ENCODE data around the gene ITPK1. TPM values are rescaled to one million over a fixed set of nuclear protein-coding genes. Genes with fewer than 3 reads are reported as not detected.
"Not testable (repeated sequence)": the region's sequence is repeated elsewhere in the genome, so short reads cannot be mapped to it uniquely, and the experiment has no call there.

The ITPK1 gene
- total RNA-seq: 24.3 TPM

DNA sequence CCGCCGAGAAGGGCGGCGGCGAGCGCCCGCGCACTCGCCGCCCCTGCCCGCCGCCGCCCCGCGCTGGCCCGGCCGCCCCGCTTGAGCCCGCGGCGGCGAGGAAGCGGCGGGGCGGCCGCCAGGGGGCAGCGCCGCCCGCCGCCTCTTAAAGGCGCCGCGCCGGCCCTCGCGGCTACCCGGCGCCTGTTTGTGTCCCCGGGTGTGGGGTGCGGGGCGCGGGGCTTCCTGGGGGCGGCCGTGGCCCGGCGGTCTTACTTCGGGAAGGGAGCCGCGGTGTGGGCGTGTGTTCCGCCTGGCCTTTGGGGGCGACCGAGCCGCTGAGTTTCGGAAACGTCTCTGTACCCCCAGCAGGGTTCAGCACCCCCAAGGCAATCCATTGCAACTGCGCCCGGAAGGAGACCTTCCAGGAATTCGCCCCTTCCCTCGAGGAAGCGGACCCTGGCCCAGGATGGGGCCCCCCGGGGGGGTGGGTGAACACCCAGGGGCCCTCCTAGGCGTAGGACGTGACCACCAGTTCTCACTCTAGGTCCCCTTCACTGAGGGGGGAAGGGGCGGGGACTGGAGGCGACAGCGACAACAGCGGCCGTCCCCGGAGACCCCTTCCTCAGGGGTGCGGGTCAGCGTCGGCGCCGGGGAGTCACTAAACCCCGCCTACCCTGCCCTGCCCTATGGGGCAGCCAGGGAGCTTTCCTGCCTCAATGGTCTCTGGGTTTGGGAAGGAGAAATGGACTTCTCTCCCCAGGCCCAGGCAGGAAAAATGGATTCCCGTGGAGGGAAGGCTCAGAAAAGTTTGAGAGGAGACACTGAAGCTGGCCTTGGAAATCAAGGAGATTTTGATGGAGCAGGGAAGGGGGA is at the start of gene ITPK1:
Gene ITPK1 (minus strand): TSS at position 105 of the 855 bp plus-strand sequence. CDS start 762 bp downstream, outside the sequence.
- DNase-seq: no peak

- no peak for DNase-seq
Measured at GRCh38 chr14:93163564-93163963, 47.8 kb upstream of the ITPK1 start.

DNA sequence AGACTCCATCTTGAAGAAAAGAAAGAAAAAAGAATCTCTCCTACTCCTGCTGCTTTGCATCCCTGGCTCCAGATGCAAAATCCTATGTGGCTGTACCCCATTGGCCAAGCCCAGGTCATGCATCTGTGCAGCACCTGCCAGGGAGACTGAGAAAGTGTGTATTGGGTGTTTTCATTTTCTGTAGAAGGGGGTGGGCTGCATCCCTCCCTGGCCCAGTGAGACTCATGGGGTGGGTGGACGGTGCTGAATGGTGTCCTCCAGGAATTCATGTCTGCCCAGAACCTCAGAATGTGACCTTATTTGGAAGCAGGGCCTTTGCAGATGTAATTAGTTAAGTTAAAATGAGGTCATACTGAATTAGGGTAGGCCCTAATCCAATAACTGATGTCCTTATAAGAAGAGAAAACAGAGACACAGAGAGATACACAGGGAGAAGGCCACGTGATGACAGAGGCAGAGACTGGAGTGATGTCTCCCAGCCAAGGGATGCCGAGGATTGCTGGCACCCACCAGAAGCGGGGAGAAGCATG is 45.8 kb upstream of the ITPK1 start:
- no peak for DNase-seq

DNA sequence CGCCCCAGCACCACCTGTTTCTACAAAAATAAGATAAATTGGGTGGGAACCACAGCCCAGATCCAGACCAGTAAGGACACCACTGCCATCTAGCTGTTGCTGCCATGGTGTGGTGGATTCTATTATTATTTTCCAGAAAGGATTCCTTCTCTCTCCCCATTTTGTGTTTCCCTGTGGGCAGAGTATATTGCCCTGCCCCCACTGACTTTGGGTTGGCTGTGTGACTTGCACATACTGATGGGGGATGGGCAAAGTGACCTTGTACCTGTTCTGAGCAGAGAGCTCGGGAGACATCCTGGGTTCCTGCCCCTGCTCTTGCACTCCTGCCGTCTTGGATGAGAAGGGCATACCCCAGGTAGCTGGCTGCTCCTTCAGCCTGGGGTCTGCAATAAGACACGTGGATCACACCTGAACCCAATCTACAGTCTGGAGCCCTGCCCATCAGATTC is 44.7 kb upstream of the ITPK1 start:
- no peak for DNase-seq

- DNase-seq: not testable (repeated sequence)
Measured at GRCh38 chr14:93159625-93160352, 44.1 kb upstream of the ITPK1 start.

DNA sequence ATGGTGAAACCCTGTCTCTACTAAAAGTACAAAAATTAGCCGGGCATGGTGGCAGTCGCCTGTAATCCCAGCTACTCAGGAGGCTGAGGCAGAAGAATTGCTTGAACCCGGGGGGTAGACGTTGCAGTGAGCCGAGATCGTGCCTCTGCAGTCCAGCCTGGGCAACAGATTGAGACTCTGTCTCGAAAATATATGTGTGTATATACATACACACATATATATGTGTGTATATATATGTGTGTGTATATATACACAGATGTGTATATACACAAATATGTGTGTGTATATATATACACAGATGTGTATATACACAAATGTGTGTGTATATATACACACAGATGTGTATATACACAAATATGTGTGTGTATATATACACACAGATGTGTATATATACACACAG is 42.6 kb upstream of the ITPK1 start:
- DNase-seq: not testable (repeated sequence)

DNA sequence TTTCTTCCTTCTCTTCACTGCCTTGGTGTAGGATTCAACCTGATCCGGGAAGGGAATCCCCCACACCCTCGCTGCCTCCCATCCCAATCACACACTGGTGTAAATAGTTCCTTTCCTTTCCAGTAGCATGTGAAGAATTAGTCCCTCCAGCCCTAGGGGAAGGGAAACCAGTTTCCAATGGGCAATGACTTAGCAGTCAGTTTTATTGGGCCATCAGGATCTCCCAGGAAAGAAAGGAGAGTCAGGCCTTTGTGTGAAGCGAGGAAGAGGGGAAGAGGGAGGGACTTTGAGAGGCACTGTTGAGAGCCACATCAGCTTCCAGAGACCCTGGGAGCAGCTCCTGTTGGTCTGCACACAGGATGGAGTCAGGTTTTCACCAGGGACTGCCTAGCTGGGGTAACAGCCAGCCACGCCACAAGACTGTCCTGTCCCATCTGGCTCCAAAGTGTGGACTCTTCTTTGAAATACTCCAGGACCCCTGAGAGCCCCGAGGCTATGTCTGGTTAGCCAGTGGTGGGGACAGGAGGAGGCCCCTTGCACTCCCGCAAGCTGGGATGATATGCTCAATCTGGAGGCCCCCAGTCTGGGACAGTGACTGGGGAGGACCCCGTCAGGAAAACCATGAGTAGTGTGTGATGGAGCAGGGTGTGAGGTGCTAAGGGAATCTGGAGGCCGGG is 41.1 kb upstream of the ITPK1 start:
- DNase-seq: no peak

- no peak for DNase-seq
Measured at GRCh38 chr14:93155667-93156066, 39.9 kb upstream of the ITPK1 start.

DNA sequence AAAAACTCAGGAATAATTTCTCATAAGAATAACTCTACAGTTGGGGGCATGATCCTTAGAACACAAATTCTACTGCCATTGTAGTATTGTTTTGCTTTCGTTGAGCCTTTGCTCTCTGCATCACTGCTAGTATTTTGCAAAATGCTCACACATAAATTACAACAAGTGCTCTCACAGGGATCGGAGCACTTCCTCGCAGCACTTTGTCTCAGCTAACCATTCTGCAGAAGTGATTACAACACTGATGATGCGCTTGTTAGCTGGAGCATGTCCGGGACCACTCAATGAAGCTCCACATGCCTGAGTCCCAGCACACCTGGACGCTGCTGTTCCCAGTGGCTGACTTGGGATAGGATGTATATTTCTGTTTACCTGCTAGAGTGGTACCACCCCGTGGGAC is 37.4 kb upstream of the ITPK1 start:
- DNase-seq: no peak

GRCh38 chr14:93150227-93151208 is 34.8 kb upstream of the ITPK1 start:
- no peak for DNase-seq

DNA sequence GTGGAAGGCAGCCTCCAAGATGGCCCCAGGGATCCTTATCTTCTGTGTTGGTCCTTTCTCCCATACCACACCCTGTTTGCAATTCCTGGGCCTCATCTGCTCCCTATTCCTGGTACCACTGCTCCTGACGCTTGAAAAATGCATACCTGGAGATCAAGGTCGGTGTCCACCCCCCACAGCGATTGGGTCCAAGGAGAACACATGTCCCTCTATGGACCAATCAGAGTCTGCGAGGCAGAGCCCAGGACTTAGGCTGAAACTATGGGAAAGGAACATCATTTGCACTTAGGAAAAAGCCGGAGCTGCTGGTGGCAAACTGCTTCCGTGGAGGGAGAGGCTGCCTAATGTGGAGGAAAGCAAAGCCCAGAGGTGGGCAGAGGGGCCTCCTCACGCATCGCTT is 33.3 kb upstream of the ITPK1 start:
- DNase-seq: no peak

DNA sequence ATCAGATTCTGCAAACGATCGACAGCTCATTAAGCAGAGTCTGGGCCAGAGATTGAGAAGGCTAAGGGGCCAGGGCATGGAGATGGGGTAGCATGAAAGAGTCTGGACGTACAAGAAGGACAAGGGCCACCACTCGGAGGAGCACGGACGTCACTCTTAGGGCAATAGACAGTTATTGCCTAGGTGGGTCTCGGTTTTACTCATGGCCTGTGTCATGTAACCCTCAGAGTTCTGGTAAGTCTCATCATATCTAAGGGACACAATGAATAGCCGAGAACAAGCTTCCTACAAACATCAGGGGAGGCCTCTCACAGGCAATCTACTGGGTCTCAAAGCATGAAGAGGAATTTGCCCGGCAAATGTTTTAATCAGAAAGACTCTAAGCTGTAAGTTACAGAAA is 30.4 kb upstream of the ITPK1 start:
- no peak for DNase-seq

- DNase-seq: no peak
Measured at GRCh38 chr14:93142854-93143652, 27.3 kb upstream of the ITPK1 start.

DNA sequence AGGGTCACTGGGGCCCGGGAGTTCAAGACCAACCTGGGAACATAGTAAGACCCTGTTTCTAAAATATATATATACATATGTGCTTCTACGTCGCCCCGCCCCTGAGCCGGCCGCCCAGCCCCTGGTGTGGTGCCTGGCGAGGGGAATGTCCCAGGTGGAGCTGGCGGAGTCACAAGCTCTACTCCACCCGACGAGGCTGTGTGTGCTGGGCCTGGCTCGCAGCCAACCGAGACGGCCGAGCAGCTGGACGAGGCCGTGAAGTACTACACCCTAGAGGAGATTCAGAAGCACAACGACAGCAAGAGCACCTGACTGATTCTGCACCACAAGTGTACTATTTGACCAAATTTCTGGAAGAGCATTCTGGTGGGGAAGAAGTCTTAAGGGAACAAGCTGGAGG is 22.1 kb upstream of the ITPK1 start:
- DNase-seq: no peak

DNA sequence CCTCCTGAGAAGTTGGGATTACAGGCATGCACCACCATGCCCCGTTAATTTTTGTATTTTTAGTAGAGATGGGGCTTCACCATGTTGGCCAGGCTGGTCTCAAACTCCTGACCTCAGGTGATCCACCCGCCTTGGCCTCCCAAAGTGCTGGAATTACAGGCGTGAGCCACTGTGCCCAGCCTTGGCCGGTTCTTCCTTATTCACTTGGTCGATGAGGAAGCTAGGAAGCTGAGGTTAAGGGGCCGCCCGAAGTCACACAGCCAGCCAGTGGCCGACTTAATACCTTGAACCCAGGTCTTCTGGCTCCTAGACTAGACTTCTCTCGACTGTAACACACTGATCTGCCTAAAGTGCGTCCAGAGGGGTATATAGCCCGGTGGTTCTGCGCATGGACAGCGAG is 20.8 kb upstream of the ITPK1 start:
- DNase-seq: not testable (repeated sequence)

DNA sequence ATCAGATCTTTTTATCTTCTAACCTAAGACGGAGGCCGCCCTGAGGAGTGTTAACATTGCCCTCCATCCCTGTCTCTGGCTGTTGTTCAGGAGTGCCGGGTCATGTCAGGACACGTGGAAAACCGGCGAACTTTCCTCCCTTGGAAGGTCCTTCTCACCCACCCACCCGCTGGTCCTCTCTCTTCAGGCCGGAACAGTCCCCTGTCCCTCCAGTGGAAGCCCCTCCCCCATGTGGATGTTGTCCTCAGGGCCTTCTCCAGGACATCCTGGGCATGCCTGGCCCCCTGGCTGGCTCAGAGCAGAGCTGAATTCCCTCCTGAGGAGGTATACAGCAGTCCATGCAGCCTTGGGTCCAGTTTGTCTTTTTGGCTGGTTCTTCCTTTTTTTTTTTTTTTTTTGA is 20.3 kb upstream of the ITPK1 start:
- no peak for DNase-seq

DNA sequence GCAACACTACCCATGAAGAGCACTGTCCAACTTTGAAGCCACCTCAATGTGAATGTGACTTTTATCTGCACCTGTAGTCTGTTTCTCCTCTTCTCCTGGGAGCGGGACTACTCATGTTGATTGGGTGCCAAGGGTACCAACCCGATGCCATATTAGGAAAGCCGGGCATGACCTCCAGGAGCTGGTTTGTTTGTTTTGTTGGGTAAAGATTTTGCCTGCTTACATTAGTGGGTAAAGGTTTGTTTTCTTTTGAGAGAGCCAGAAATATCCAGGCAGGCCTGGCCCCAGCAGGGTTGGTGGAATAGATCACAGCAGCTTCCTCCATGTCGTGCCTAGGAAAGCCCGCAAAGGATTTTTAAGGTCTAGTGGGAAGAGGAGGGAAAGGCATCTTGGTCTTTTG is 19.7 kb upstream of the ITPK1 start:
- no peak for DNase-seq

DNA sequence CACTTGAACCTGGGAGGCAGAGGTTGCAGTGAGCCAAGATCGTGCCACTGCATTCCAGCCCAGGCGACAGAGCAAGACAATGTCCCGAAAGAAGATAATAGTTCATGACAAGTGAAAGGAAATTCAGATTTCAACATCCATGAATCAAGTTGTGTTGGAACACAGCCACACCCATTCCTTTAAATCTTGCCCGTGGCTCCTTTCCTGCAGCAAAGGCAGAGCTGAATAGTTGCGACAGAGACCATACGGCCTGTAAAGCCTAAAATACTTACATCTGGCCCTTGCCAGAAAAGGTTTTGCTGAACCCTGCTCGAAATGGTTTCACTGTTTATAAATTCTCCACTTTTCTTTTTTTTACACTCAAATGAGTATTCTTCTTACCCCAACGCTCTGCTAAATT is 17.7 kb upstream of the ITPK1 start:
- DNase-seq: no peak

DNA sequence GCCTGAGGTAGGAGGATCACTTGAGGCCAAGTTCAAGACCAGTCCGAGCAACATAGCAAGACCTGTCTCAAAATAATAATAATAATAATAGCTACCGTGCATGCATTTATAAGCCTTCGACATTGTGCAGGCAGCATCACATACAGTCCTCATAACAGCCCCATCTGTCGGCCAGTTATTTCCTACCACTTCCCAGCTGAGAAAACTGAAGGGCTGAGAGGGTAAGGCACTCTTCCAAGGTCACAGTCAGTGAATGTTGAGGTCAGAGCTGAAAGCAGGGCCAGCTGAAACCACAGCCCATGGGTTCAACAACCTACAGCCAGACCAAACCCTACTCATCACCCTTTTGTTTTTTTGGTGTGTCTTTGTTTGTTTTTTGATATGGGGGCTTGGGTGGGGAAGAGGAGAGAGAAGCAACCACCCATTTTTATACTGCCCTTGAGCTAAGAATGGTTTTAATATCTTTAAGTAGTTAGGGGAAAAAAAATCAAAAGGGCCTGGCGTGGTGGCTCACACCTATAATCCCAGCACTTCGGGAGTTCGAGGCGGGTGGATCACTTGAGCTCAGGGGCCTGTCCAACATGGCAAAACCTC is 16.8 kb upstream of the ITPK1 start:
- no peak for DNase-seq

DNA sequence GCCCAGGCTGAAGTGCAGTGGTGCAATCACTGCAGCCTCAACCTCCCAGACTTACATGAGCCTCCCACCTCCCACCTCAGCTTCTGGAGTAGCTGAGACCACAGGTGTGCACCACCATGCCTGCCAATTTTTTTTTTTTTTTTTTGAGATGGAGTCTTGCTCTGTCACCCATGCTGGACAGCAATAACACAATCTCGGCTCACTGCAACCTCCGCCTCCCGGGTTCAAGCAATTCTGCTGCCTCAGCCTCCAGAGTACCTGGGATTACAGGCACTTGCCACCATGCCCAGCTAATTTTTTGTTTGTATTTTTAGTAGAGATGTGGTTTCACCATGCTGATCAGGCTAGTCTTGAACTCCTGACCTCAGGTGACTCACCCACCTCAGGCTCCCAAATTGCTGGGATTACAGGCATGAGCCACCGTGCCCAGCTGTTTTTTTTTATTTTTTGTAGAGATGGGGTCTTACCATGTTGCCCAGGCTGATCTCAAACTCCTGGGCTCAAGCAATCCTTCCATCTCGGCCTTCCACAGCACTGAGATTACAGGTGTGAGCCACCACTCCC is 15.6 kb upstream of the ITPK1 start:
- not testable (repeated sequence) for DNase-seq

Data from occipital lobe (tissue), 2 donors.